ENCODE measurements around the gene DYNLT4.
"Not testable (repeated sequence)": the region's sequence is repeated elsewhere in the genome, so short reads cannot be mapped to it uniquely, and the experiment has no call there.

Gene DYNLT4

GRCh38 chr1:44828841-44829440 is 21.8 kb upstream of the DYNLT4 start:
- no peak for DNase-seq (ENCODE audit: low read depth, low spot score)

- no peak for DNase-seq (ENCODE audit: low read depth, low spot score)
Observed at GRCh38 chr1:44828003-44828651, 21.0 kb upstream of the DYNLT4 start.

- DNase-seq (ENCODE audit: low read depth, low spot score): no peak
Observed at GRCh38 chr1:44827197-44828002, 20.2 kb upstream of the DYNLT4 start.

- DNase-seq (ENCODE audit: low read depth, low spot score): no peak
Observed at GRCh38 chr1:44826375-44827196, 19.4 kb upstream of the DYNLT4 start.

GRCh38 chr1:44824392-44824791 is 17.2 kb upstream of the DYNLT4 start:
- not testable (repeated sequence) for DNase-seq (ENCODE audit: low read depth, low spot score)

GRCh38 chr1:44822981-44823451 is 15.9 kb upstream of the DYNLT4 start:
- DNase-seq (ENCODE audit: low read depth, low spot score): no peak

GRCh38 chr1:44822131-44822701 is 15.1 kb upstream of the DYNLT4 start:
- DNase-seq (ENCODE audit: low read depth, low spot score): no peak

GRCh38 chr1:44821240-44821715 is 14.1 kb upstream of the DYNLT4 start:
- no peak for DNase-seq (ENCODE audit: low read depth, low spot score)

GRCh38 chr1:44820328-44821239 is 13.4 kb upstream of the DYNLT4 start:
- DNase-seq (ENCODE audit: low read depth, low spot score): no peak

- DNase-seq (ENCODE audit: low read depth, low spot score): peak; percentile 96
Observed at GRCh38 chr1:44819608-44820327, 12.6 kb upstream of the DYNLT4 start.

GRCh38 chr1:44819196-44819607 is 12.1 kb upstream of the DYNLT4 start:
- no peak for DNase-seq (ENCODE audit: low read depth, low spot score)

- no peak for DNase-seq (ENCODE audit: low read depth, low spot score)
Observed at GRCh38 chr1:44817771-44818495, 10.8 kb upstream of the DYNLT4 start.

- no peak for DNase-seq (ENCODE audit: low read depth, low spot score)
Observed at GRCh38 chr1:44817307-44817706, 10.2 kb upstream of the DYNLT4 start.

- DNase-seq (ENCODE audit: low read depth, low spot score): not testable (repeated sequence)
Observed at GRCh38 chr1:44815926-44816325, 8.8 kb upstream of the DYNLT4 start.

GRCh38 chr1:44812822-44813543 is 5.8 kb upstream of the DYNLT4 start:
- no peak for DNase-seq (ENCODE audit: low read depth, low spot score)

- no peak for DNase-seq (ENCODE audit: low read depth, low spot score)
Observed at GRCh38 chr1:44811234-44811633, 4.1 kb upstream of the DYNLT4 start.

GRCh38 chr1:44810762-44811105 is 3.6 kb upstream of the DYNLT4 start:
- DNase-seq (ENCODE audit: low read depth, low spot score): not testable (repeated sequence)

GRCh38 chr1:44810101-44810761 is 3.1 kb upstream of the DYNLT4 start:
- no peak for DNase-seq (ENCODE audit: low read depth, low spot score)

All from iPS DF 19.7 (cell line).